ENCODE results near the gene CYB561.

Gene CYB561

GRCh38 chr17:63405741-63406261 lies 40.3 kb downstream of the CYB561 start:
- peak; percentile 39 for DNase-seq

GRCh38 chr17:63405020-63405419 lies 41.1 kb downstream of the CYB561 start:
- no peak for DNase-seq

- DNase-seq = no peak
Measured at GRCh38 chr17:63402431-63403212, 43.5 kb downstream of the CYB561 start.

- no peak for DNase-seq
Measured at GRCh38 chr17:63399856-63400255, 46.2 kb downstream of the CYB561 start.

GRCh38 chr17:63399316-63399715 lies 46.8 kb downstream of the CYB561 start:
- DNase-seq = no peak

GRCh38 chr17:63398680-63399079 lies 47.4 kb downstream of the CYB561 start:
- no peak for DNase-seq

GRCh38 chr17:63395075-63395805 lies 50.9 kb downstream of the CYB561 start:
- no peak for DNase-seq

- DNase-seq = no peak
Measured at GRCh38 chr17:63390090-63390489, 56.0 kb downstream of the CYB561 start.

- DNase-seq = no peak
Measured at GRCh38 chr17:63387656-63388340, 58.3 kb downstream of the CYB561 start.

GRCh38 chr17:63382826-63383225 lies 63.3 kb downstream of the CYB561 start:
- DNase-seq = no peak
